Activated T-cell treated with anti-CD3 and anti-CD28 coated beads, Interleukin-2, amount 50 U/mL, for 1 hour (primary cell): ENCODE results near the gene GNL1.
A peak's percentile ranks its signal among the peaks of the same experiment; 100 is the strongest.
"Not testable (repeated sequence)": the region's sequence is repeated elsewhere in the genome, so short reads cannot be mapped to it uniquely, and the experiment has no call there.

Experiments used
- DNase-seq: peaks from one replicate; pipeline ENCODE4 v3.0.0-alpha.2; 2020

GNL1 gene

DNA sequence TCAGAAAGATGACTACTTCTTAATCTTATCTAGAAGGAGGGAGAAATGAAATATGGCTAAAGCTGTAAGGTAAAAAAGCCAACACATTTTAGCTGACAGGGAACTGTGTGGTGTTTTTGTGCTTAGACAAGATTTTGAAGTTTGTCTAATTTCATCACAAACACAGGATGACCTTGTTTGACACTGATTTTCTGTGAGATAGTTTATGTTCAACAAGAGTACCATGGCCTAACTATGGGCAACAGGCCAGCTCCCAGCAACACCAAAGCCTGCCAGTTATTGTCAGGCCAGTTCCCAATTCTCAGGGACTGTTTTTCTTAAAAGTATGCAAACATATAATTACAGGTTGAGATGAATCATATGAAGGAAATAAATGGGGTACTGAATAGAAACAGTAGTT lies 9.5 kb upstream of the GNL1 start:
- no peak for DNase-seq

DNA sequence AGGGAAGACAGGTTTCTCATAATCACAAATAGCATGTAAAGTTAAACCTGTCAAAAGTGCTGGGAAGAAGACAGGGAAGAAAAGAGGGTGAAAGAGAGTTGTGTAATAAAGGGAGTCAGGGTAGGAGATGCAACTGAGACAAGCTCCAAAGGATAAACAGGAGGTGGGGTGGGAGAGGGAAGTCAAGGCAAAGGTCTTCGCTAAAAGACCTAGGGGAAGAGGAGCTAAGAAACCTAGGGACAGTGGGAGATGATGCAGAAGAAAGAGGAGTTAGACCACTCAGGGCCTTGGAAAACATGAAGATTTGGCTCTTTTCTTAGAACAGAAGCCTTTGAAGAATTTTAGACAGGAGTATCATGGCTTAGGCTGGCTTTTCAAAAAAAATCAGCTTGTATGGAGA lies 7.8 kb upstream of the GNL1 start:
- no peak for DNase-seq

DNA sequence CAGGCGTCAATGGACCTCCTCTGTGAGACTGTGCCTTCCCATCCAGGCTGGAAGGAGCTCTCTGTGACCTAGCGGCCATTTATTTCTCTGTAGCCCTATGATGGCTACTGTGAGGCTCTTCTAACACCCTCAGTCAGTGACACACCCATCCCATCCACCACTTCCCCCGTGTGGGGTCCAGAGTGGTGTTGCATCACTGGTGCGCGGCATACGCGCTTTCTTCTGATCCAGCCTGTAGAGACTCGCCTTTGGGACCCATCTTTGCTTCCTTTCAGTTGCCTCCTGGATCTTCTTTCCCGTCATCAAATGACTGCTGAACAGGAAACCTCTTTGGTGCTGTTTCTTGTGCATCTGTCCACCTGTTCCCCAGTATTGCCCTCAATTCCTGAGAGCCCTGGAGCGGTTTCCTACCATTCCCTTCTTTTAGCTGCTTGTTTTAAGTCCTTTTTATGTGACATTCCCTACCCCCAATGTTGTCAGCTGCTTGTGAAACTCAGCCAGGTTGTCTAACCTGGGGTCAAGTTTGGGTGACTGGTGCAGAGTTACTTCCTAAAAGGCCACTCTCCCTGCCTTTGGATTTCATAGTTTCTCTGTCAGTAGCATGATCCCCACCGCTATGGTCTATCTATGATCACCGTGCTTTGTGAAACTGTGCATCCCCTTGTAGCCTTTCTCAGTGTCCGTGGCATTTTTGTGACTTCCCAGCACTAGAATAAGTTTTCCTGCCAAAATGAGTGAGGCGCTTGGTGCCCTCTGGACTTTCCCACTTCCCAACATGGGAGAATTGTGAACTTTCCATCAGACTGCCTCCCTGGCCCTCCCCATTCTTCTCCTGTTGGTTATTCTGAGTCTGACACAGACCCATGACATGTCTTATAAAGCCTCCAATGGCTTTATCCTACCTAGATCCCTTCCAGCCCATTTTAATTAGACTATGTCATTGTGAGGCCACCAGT lies 6.5 kb upstream of the GNL1 start:
- DNase-seq = no peak

DNA sequence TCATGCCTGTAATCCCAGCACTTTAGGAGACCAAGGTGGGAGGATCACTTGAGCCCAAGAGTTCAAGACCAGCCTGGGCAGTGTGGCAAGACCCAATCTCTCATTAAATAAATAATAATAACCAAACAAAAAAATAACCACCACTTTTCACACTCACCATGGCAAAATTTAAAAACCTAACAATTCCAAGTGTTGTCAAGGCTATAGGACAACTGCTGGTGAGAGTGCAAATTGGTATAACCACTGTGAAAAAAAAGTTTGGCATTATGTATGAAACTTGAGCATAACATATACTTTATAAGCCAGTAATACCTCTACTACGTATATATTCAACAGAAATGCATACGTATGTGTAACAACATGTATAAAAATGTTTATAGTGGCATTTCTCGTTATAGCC lies 4.6 kb upstream of the GNL1 start:
- DNase-seq = no peak

DNA sequence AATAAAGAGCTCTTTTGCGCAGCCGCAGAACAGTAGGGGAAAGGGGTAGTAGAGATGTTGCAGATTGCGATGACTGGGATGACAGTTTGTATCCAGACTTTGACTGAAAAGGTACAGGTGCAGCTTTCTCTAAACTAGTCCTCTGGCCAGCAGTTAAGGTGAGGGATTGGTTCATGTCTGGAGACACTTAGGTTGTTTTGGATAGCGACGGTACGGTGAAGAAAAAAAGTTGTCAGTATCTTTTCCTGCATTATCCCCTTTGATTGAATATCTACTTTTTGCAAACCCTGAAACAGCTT lies 1.3 kb upstream of the GNL1 start:
- no peak for DNase-seq

DNA sequence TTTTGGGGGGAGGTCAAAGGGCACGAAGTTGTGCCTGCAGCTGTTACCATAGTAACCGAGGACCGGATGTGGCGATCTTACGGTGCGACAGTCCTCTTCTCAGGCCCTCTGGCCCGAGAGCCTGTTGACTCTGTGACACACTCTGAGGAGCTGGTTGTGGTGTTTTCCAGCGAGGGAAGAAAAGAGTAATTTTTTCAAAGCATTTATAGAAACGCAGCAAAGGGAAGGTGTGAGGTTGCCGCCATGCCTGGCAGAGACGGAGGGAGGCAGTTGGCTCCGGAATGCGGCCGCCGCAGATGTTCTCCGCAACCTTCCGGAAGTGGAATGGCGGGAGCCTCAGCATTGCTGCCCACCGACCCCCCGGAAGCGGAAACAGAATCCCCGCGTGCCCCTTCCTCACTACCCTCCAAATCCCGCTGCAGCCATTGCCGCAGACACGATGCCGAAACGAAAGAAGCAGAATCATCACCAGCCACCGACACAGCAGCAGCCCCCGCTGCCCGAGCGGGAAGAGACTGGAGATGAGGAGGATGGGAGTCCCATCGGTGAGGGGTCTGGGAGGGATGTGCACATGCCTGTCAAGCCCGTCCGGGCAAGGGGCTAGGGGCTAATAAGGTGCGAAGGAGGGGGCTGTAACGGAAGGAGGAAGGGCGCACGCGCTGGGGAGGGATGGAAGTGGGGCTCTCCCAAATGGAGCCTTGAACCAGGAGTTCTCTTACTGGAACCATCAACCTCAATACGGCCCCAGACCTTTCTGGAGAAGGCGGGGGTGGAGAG lies 805 bp upstream of the GNL1 start, which contains the start of gene PRR3:
TSS of gene PRR3 (plus strand) at position 390 of the 777 bp plus-strand sequence. CDS start at position 440, 50 bp downstream.
- DNase-seq = no peak

DNA sequence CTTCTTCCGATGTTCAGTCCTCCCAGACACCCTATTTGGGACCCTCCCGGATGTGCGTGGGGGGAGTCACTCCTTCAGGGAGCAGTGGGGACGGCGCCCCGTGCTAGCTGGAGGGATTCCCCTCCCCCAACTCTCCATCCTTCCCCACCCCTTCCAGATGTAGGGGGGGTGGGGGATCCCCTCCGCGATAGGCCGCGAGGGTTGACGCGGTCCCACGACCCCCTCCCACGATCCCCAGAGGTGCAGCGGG lies 548 bp downstream of the GNL1 start:
- DNase-seq = no peak

DNA sequence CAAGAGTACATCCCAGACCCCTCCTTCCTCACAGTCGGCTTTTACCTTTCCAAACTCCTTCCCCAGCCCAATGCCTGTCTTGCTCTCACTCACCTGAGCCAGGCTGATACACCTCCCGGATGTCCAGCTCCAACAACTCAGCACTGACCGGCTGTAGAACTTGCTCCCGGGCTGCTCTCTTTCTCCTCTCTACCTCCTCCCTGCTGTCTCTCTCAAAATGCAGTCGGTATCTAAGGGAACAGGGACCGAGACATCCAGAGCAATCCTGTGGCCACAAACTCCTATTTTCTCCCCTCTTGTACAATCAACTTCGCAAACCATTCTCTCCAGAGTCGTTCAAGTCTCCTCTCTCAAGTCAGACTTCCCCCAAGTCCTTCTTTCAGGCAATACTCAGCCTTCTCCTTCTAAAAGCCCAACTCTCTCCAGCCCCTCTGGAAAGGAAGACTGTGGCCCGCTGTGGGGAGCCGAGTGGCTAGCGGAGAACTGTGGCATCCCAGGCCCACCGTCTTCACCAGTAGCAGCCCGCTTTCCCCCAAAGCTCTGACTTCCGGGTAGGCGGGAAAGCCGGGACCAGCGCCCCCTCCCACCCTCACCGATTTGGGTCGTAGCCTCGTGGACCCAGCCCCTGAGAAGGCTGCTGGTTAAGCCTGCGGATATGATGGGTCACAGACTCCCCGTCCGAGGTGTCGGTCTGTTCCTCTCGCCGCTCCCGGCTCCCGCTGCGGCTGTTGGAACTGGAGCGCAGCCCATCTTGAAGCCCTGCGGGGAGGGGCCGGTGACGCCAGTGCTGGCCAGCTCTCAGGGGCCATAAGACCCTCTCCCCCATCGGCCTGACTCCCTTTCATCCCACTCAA lies 1.1 kb downstream of the GNL1 start:
- no peak for DNase-seq

DNA sequence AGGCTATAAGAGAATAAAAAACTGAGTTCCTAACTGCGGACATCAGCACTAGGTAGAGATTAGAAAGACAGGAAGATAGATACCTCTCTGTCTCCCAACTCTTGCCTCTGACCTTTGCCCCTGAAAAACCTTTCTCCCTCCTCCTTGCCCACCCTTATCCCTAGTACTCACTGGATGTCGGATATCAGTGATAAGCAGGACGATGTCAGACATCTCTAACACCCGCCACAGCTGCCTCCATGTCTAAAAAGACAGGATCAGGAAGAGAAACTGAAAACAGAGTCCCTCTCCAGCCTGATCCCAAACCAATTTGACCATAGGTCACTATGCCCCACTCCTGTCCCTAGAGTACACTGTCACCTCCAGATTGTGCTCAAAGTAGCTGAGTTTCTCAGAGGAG lies 1.9 kb downstream of the GNL1 start:
- no peak for DNase-seq

DNA sequence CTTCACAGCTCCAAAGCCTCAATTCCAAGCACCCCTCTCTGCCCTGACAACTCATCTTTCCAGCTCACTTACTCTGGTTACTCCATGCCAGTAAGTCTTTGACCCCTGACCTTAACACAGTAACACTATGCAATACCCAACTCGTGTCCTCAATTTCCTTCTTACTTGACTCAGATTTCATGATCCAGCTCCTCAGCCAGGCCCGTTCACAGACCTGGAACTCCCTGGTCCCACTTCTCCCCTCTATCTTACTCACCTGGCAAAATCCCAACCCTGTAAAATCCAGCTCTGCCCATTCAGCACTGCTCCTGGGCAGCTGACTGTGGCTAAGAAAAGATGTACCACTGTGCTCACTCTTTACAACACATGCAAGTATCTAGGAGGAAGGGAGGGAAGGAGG lies 7.9 kb downstream of the GNL1 start:
- DNase-seq = no peak

DNA sequence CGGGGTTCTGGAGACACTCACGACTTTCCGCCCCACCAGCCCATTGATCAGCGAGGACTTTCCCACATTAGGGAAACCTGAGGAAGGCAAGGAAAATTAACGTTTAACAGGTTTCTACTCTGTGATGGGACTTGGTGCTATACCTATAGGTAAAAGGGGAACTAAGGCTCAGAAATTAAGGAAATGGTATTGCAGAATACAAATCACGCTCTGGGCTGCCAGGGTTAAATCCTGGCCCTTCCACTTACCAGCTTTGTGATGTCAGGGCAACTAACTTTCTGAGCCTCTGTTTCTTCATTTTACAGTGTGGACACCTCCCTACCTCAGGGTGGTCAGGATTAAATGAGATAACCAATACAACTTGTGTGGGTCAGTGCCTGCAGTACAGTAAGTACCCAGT lies 8.8 kb downstream of the GNL1 start:
- no peak for DNase-seq

DNA sequence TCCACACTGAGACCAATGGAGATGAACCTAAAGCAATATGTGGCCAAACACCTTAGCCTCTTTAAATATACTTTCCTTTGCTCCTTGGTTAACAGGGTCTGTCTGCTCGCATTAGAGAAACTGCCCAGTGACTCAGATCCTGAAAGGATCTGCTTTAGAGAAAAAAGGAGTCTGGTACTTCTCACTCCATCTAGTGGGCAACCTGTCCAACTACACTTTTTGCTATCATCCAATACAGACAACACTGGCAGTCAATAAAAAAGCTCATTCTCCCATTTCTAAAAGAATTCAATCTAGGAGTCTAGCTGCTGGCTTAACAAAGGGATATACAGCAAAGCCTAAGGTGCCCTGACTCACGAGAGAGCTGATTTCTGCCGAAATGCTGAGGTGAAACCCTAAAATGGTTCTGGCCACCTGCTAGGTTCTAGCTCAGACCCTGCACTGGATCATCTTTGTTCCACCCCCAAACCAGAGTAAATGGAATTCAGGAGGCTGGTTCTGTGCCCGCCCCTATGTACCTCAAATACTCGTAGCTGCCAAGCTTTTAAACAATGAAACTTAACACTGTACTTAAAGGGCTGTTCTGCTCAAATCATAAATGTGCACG lies 11.5 kb downstream of the GNL1 start:
- no peak for DNase-seq

DNA sequence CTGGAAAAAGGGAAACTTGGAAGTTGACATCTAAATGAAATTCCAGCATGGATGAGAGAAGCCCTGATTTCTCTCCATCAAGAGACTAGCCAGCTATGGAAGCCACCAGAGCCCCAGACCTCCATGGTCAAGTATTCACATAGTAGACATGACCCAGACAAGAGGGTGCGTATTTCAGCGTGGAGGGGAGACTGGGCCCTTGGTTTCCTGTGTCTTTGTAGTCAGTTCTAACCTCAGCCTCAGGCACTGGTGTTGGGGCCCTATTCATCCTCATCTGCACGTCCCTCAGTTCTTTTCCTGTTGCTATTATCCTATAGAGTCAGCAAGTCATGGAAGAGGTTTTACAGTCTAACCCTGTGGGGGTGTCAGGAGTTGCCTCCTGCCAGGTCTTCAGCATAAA lies 12.5 kb downstream of the GNL1 start:
- no peak for DNase-seq

DNA sequence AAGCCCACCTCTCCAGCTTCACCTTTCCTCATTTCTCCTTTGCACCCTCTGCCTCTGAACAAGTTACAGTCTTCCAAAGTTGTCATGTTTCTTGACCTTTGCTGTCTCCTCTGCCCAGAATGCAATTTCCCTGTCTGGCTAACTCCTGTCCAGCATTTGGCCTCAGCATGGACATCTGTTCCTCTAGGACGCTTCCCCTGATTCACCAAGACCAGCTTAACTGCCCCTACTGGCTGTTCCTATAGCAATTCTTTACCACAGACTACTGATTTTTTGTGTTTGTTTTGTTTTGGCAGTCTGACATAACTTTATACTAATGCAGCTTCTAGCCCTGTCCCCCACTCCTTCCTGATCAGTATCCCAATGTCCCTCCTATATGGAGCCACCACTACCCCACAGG lies 13.4 kb downstream of the GNL1 start:
- no peak for DNase-seq

DNA sequence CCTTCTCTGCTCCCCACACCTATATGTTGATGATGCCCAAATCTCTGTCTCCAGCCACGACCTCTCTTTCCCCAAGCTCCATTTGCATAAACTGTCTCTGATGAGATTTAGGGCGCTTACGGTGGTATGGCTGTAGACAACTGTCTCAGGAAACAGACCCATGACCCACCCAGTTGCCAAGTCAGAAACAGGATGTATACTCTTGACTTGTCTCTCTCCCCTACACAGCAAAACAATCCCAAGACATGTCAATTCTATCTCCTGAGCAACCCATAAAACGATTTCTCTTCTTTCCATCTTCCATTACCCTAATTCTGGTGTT lies 13.9 kb downstream of the GNL1 start:
- no peak for DNase-seq

DNA sequence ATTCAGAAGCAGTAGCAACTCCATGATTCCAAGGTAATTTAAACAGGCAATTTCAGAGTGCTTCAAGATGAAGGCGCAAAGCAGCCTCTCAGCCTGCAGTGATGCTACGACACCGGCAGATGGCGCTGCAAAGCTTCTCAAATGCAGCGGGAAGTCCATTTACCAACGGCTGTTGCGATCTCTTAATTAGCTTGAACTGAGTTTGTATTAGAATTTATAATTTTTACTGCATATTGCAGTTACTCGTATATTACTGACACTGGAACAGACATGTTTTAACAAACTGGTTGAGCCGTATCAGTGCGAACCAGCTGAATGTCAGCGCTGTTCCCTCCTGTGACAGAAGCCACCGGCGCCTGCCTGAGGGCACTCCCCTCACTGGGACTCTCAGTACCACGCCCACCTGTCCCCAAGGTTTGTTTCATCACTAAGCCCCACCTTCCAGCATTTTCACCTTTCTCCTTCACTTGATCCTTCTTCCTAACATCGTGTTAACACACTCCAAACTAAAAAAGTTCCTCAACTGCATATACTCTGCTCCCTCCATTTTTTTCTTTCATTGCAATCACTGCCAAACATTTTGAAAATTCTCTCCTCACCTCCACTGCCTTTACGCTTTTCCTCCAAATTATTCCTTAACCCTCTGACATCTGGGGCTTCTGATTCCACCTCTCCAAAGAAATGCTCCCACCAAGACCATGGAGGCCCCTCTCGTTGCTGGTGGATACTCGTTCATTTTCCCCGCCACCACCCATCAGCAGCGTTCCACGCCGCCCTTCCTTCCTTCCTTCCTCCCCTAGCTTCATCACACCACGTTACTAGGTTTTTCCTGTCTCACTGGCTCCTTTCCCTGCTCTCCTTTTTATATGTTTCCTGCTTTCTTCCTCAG lies 14.5 kb downstream of the GNL1 start:
- DNase-seq = peak; percentile 83

DNA sequence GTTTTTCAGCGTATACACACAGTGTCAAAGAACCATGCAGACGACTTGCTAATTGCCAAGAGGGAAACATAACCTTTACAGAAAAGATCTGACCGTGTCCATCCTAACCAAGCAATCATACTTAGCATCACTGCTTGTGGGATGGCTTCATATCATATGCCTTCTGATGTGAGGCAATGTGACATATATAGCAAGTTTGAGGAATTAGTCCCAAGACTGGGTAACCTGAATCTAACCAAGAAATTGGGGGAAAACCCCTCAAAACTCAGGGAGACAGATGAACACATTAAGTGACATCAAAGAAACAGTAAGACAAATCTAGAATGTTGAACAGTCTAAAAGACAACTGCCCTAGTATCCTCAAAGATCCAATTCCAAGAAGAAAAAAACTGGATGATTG lies 18.4 kb downstream of the GNL1 start:
- DNase-seq = no peak

DNA sequence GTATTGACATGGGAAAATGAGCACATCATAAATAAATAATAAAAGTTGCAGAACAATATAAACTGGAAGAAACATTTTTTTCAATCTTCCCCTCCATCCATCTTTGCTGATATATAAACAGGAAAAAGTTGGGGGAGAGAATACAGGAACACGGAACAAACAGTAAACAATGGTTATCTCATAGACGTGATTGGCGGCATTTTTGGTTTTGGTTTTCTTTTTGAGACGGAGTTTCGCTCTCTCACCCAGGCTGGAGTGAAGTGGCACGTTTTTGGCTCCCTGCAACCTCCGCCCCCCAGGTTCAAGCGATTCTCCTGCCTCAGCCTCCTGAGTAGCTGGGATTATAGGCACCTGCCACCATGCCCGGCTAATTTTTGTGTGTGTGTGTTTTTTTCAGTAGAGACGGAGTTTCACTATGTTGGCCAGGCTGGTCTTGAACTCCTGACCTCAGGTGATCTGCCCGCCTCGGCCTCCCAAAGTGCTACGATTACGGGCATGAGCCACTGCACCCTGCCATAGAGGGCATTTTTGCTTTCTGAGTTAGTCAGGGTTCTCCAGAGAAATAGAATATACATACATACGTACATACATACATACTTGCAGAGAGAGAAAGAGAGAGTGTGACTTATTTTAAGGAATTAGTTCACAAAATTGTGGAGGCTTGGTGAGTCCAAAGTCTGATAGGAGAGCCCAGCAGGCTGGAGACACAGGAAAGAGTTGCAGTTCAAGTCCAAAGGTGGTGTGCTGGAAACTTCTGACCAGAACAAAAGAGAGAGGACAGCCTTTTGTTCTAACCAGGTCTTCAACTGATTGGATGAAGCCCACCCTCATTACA lies 22.6 kb downstream of the GNL1 start:
- no peak for DNase-seq

DNA sequence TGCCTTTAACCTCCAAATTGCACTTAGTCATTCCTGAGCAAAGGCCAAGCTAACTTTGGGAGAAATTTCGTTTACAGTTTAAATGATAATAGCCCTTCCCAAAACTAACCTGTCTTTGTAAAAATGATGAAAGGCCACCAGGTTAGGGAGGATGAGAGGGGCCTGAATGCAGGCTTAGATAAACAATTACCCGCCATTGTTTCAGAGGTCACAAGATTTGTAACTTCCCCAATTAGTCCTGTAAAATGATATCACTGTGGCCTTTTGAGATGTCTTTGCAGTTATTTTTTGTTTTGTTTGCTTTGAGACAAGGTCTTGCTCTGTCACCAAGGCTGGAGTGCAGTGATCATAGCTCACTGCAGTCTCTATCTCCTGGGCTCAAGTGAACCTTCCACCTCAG lies 26.3 kb downstream of the GNL1 start:
- DNase-seq = no peak

DNA sequence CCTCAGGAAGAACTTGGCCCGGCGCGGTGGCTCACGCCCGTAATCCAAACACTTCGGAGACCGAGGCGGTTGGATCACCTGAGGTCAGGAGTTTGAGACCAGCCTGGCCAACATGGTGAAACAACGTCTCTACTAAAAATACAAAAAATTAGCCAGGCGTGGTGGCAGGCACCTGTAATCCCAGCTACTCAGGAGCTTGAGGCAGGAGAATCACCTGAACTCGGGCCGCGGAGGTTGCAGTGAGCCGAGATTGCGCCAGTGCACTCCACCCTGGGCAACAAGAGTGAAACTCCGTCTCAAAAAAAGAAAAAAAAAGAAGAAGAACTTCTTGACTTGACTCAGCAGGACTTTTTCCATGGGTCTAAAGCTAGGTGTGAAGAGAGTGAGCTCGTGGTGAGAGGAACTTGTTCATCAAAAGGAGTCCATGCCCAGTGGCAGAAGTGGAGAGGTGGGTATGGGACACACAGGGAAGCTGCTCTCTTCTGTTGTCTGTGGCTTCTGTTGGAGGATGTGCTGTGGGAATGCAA lies 26.9 kb downstream of the GNL1 start:
- not testable (repeated sequence) for DNase-seq

DNA sequence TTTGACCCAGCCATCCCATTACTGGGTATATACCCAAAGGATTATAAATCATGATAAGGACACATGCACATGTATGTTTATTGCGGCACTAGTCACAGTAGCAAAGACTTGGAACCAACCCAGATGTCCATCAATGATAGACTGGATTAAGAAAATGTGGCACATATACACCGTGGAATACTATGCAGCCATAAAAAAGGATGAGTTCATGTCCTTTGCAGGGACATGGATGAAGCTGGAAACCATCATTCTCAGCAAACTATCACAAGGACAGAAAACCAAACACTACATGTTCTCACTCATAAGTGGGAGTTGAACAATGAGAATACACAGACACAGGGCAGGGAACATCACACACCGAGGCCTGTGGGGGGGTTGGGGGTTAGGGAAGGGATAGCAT lies 29.8 kb downstream of the GNL1 start:
- not testable (repeated sequence) for DNase-seq
